Trophoblast cell (in vitro differentiated cells and primary cell): Measurements from ENCODE around the gene CYP2J2.

Source experiments
- DNase-seq, 2 donors: peaks; one replicate each; pipeline ENCODE4 v3.0.0-alpha.2; 2016
- H2AFZ ChIP-seq: 2 replicates; pipeline ENCODE4 v1.6.1; 2013; ENCODE audit warnings: low read length, moderate library complexity, mild to moderate bottlenecking; ENCODE audit not compliant: insufficient read depth, poor library complexity
- H2AK5ac ChIP-seq: 2 replicates; pipeline ENCODE4 v1.6.1; 2013; ENCODE audit warnings: mild to moderate bottlenecking, low read length
- H2BK120ac ChIP-seq: 2 replicates; pipeline ENCODE4 v1.6.1; 2013; ENCODE audit warnings: low read length, mild to moderate bottlenecking, moderate library complexity; ENCODE audit not compliant: insufficient read depth, poor library complexity
- H2BK12ac ChIP-seq: 2 replicates; pipeline ENCODE4 v1.6.1; 2013; ENCODE audit warnings: mild to moderate bottlenecking, low read length, moderate library complexity
- H2BK5ac ChIP-seq: 2 replicates; pipeline ENCODE4 v1.6.1; 2013; ENCODE audit warnings: low read length, low read depth, moderate library complexity, mild to moderate bottlenecking; ENCODE audit not compliant: poor library complexity
- H3K14ac ChIP-seq: 2 replicates; pipeline ENCODE4 v1.6.1; 2013; ENCODE audit warnings: mild to moderate bottlenecking, low read length
- H3K18ac ChIP-seq: 2 replicates; pipeline ENCODE4 v1.6.1; 2013; ENCODE audit warnings: mild to moderate bottlenecking, low read length
- H3K23ac ChIP-seq: 2 replicates; pipeline ENCODE4 v1.6.1; 2013; ENCODE audit warnings: low read length
- H3K27ac ChIP-seq: 2 replicates; pipeline ENCODE4 v1.5.1; 2013; ENCODE audit warnings: low read depth, mild to moderate bottlenecking, inconsistent platforms, low read length, moderate library complexity
- H3K27me3 ChIP-seq: 2 replicates; pipeline ENCODE4 v1.6.1; 2013; ENCODE audit warnings: inconsistent platforms, mild to moderate bottlenecking, low read length, moderate library complexity; ENCODE audit not compliant: insufficient read depth
- H3K36me3 ChIP-seq, 2 experiments: 1 replicate in 1 of 2; 2 replicates in 1 of 2; pipeline ENCODE4 v1.6.1; 2013; ENCODE audit warnings: low read length in 2 of 2, mild to moderate bottlenecking in 2 of 2, moderate library complexity in 1 of 2; ENCODE audit not compliant: insufficient read depth in 2 of 2, control insufficient read depth in 1 of 2
- H3K4ac ChIP-seq: 2 replicates; pipeline ENCODE4 v1.6.1; 2013; ENCODE audit warnings: low read depth, mild to moderate bottlenecking, low read length, moderate library complexity
- H3K4me1 ChIP-seq, 2 experiments: 1 replicate in 1 of 2; 2 replicates in 1 of 2; pipeline ENCODE4 v1.6.1; 2013; ENCODE audit warnings: low read length in 2 of 2, mild to moderate bottlenecking in 2 of 2, moderate library complexity in 1 of 2; ENCODE audit not compliant: insufficient read depth in 2 of 2, control insufficient read depth in 1 of 2
- H3K4me2 ChIP-seq: 2 replicates; pipeline ENCODE4 v1.6.1; 2013; ENCODE audit warnings: inconsistent platforms, mild to moderate bottlenecking, low read length, moderate library complexity
- H3K4me3 ChIP-seq: 2 replicates; pipeline ENCODE4 v1.5.1; 2013; ENCODE audit warnings: mild to moderate bottlenecking, low read depth, low read length, inconsistent platforms
- H3K79me1 ChIP-seq: one replicate; pipeline ENCODE4 v1.6.1; 2013; ENCODE audit warnings: low read length
- H3K79me2 ChIP-seq: 2 replicates; pipeline ENCODE4 v1.6.1; 2013; ENCODE audit warnings: low read length, mild to moderate bottlenecking; ENCODE audit not compliant: control insufficient read depth, insufficient read depth, poor library complexity
- H3K9ac ChIP-seq: 2 replicates; pipeline ENCODE4 v1.6.1; 2013; ENCODE audit warnings: mild to moderate bottlenecking, low read length
- H3K9me3 ChIP-seq: 2 replicates; pipeline ENCODE4 v1.6.1; 2013; ENCODE audit warnings: low read depth, mild to moderate bottlenecking, control low read depth, inconsistent platforms, low read length; ENCODE audit not compliant: insufficient read depth
- H4K12ac ChIP-seq: 2 replicates; pipeline ENCODE4 v1.6.1; 2013; ENCODE audit warnings: low read depth, mild to moderate bottlenecking, low read length, moderate library complexity
- H4K8ac ChIP-seq: 2 replicates; pipeline ENCODE4 v1.6.1; 2013; ENCODE audit warnings: low read depth, mild to moderate bottlenecking, low read length, moderate library complexity
- H4K91ac ChIP-seq: one replicate; pipeline ENCODE4 v1.6.1; 2013; ENCODE audit warnings: low read depth, mild to moderate bottlenecking, low read length, moderate library complexity
- WGBS: extraction: QIAGEN DNeasy Blood & Tissue Kit; methylation state at CpG from one replicate; pipeline ENCODE4 v1.1.7; 2013; ENCODE audit warnings: missing lambda C conversion rate; ENCODE audit not compliant: insufficient read length, insufficient coverage; ENCODE audit errors: extremely low coverage; 5-methylcytosine and 5-hydroxymethylcytosine counted together

Gene CYP2J2

GRCh38 chr1:59871746-59872145 lies 54.8 kb downstream of the CYP2J2 start:
- Histone ChIP-seq H3K9ac (no peak overlapping the region), H4K8ac (no peak overlapping the region), H3K4ac (no peak overlapping the region), H2AFZ (no peak overlapping the region), H3K9me3 (no peaks in the 10 kb centered on the region), H2AK5ac (no peak overlapping the region), H3K79me1 (no peaks in the 10 kb centered on the region), H2BK5ac (no peak overlapping the region), H2BK12ac (no peak overlapping the region), H3K36me3 (no peaks in the 10 kb centered on the region), H3K14ac (no peak overlapping the region), H3K4me1 (no peaks in the 10 kb centered on the region), H3K4me2 (no peak overlapping the region), H2BK120ac (no peak overlapping the region), H4K12ac (no peak overlapping the region), H3K27ac (no peak overlapping the region), H3K27me3 (no peaks in the 10 kb centered on the region), H3K23ac (no peak overlapping the region), H3K18ac (no peak overlapping the region), H3K79me2 (no peaks in the 10 kb centered on the region), H3K4me3 (no peak overlapping the region), H4K91ac (no peak overlapping the region)
- DNase-seq: no peak

GRCh38 chr1:59866462-59866861 lies 60.1 kb downstream of the CYP2J2 start:
- H2BK12ac ChIP-seq: no peak overlapping the region
- no peak overlapping the region for H3K4ac ChIP-seq
- no peak overlapping the region for H3K27ac ChIP-seq
- H2BK5ac ChIP-seq: no peak overlapping the region
- H2AFZ ChIP-seq: no peak overlapping the region
- no peak overlapping the region for H2AK5ac ChIP-seq
- no CpG with 5 or more reads among the region's 2 CpGs for WGBS
- H2BK120ac ChIP-seq: no peak overlapping the region
- no peaks in the 10 kb centered on the region for H3K9me3 ChIP-seq
- no peaks in the 10 kb centered on the region for H3K79me2 ChIP-seq
- H3K18ac ChIP-seq: no peak overlapping the region
- no peaks in the 10 kb centered on the region for H3K4me1 ChIP-seq
- H3K4me3 ChIP-seq: no peak overlapping the region
- H4K91ac ChIP-seq: no peak overlapping the region
- no peak overlapping the region for H3K14ac ChIP-seq
- H3K9ac ChIP-seq: no peak overlapping the region
- no peak overlapping the region for H3K23ac ChIP-seq
- no peaks in the 10 kb centered on the region for H3K79me1 ChIP-seq
- no peak overlapping the region for H3K4me2 ChIP-seq
- no peak overlapping the region for H4K12ac ChIP-seq
- no peak overlapping the region for H4K8ac ChIP-seq
- no peaks in the 10 kb centered on the region for H3K27me3 ChIP-seq
- no peak for DNase-seq
- no peaks in the 10 kb centered on the region for H3K36me3 ChIP-seq

DNA sequence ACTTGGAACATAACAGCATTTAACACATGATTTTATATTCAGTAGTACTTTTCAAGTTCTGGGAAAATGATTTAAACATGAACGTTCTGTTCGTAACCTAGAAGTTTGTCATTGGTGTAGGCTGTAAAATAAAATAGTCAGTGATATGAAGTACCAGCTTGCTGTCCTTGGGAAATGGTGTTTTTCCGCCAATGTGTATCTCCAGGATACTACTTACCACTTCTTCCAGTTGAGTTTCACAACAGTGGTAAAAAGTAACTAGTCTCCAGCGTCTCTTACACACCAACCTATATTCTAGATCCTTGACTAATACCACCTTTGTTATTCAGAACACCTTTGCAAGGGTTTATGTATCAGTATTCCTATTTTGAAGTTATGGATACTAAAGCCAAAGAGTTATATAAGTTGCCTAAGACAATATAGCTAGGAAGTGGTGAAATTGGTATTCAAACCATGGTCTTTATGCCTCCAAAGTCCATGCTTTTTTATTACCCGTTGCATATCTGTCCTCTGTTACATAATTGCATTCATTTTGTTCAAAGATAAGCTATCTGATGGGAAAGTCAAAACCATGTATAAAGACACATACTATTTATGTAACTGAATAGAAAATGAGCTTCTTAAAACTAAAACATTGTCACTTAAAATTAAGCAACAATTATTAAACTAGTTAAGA lies 68.8 kb downstream of the CYP2J2 start:
- Histone ChIP-seq H3K9ac (no peak overlapping the region), H4K91ac (no peak overlapping the region), H3K4me2 (no peak overlapping the region), H3K14ac (no peak overlapping the region), H3K18ac (no peak overlapping the region), H3K4me1 (no peaks in the 10 kb centered on the region), H3K27ac (no peak overlapping the region), H3K4ac (no peak overlapping the region), H4K8ac (no peak overlapping the region), H4K12ac (no peak overlapping the region), H2BK120ac (no peak overlapping the region), H2AK5ac (no peak overlapping the region), H2BK12ac (no peak overlapping the region), H3K79me1 (no peaks in the 10 kb centered on the region), H3K9me3 (no peaks in the 10 kb centered on the region), H2AFZ (no peak overlapping the region), H3K36me3 (no peaks in the 10 kb centered on the region), H3K79me2 (no peaks in the 10 kb centered on the region), H3K23ac (no peak overlapping the region), H3K4me3 (no peak overlapping the region), H3K27me3 (no peaks in the 10 kb centered on the region), H2BK5ac (no peak overlapping the region)
- peak in 1 of 2 donors; percentile 21 for DNase-seq
- WGBS: no CpG with 5 or more reads among the region's 5 CpGs

DNA sequence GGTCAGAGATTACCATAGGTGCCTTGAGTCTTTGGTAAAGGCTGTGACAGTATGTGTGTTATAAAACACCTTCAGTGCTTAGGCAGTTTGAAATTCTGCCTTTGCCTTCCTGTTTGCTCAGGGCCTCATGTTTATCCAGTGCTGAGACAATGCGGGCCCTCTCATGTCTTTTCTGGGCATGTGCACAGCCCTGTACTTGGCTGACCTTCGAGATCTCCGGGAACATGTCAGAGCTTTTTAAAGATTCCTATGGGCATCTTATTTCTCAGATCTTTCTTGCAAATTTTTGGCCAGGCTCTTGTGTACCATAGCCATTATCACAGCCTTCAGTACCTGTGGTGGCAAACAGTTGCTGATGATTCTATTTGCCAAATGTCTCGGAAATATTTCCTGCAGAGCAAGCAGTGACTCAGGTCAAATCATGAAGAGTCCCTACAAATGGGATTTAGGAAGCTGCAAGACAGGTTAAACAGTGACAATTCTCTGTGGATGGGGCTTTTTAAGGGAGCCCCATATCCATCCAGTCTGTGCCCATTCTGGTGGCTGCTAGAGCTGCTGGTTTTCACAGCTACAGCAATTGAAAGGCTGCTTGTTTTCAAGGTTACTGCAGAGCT lies 69.7 kb downstream of the CYP2J2 start:
- no peaks in the 10 kb centered on the region for H3K79me1 ChIP-seq
- H3K79me2 ChIP-seq: no peaks in the 10 kb centered on the region
- no peak overlapping the region for H4K8ac ChIP-seq
- DNase-seq: no peak
- WGBS: no CpG with 5 or more reads among the region's 4 CpGs
- no peak overlapping the region for H2BK12ac ChIP-seq
- no peak overlapping the region for H4K12ac ChIP-seq
- no peak overlapping the region for H3K23ac ChIP-seq
- no peak overlapping the region for H3K9ac ChIP-seq
- H2BK5ac ChIP-seq: no peak overlapping the region
- H4K91ac ChIP-seq: no peak overlapping the region
- no peak overlapping the region for H3K4me2 ChIP-seq
- H2AFZ ChIP-seq: no peak overlapping the region
- no peak overlapping the region for H3K18ac ChIP-seq
- H2AK5ac ChIP-seq: no peak overlapping the region
- no peak overlapping the region for H3K4me3 ChIP-seq
- H3K27ac ChIP-seq: no peak overlapping the region
- H2BK120ac ChIP-seq: no peak overlapping the region
- no peak overlapping the region for H3K4ac ChIP-seq
- no peaks in the 10 kb centered on the region for H3K4me1 ChIP-seq
- H3K14ac ChIP-seq: no peak overlapping the region
- H3K27me3 ChIP-seq: no peaks in the 10 kb centered on the region
- no peaks in the 10 kb centered on the region for H3K9me3 ChIP-seq
- no peaks in the 10 kb centered on the region for H3K36me3 ChIP-seq
